Measurements from ENCODE around the gene TEX28.

Gene TEX28

GRCh38 chrX:154332561-154332960 lies 37.6 kb upstream of the TEX28 start:
- Histone ChIP-seq H3K4me1 (ENCODE audit: control insufficient read depth, low read length) (peaks cover 18% of the 10 kb centered on the region), H3K4me2 (ENCODE audit: low read length) (no peak overlapping the region), H3K9me3 (ENCODE audit: control insufficient read depth, insufficient read depth, low read length) (no peaks in the 10 kb centered on the region), H3K27me3 (ENCODE audit: control insufficient read depth, low read length) (no peaks in the 10 kb centered on the region), H4K20me1 (ENCODE audit: control insufficient read depth, insufficient read depth, low read depth, low read length) (no peaks in the 10 kb centered on the region), H3K9me2 (replicated peaks; ENCODE audit: control insufficient read depth, low read length) (no peaks in the 10 kb centered on the region), H3K79me2 (ENCODE audit: control insufficient read depth, low read length) (no peaks in the 10 kb centered on the region), H3K27ac (ENCODE audit: low read depth, low read length) (no peak overlapping the region), H3K36me3 (ENCODE audit: control insufficient read depth, low read length) (no peaks in the 10 kb centered on the region), H3F3A (ENCODE audit: control insufficient read depth, insufficient read depth) (no peaks in the 10 kb centered on the region), H3K4me3 (ENCODE audit: low read length) (no peak overlapping the region)
- TF ChIP-seq CTCF (IDR thresholded peaks at IDR 0.05; ENCODE audit: low read depth, low read length, poor library complexity, severe bottlenecking) (no peak), EZH2phosphoT487 (IDR thresholded peaks at IDR 0.05; ENCODE audit: borderline replicate concordance, low read length) (no peak)

GRCh38 chrX:154329294-154329693 lies 34.4 kb upstream of the TEX28 start:
- Histone ChIP-seq H3K79me2 (ENCODE audit: control insufficient read depth, low read length) (no peaks in the 10 kb centered on the region), H3K4me3 (ENCODE audit: low read length) (no peak overlapping the region), H3K9me2 (replicated peaks; ENCODE audit: control insufficient read depth, low read length) (no peaks in the 10 kb centered on the region), H3K27ac (ENCODE audit: low read depth, low read length) (no peak overlapping the region), H3K4me1 (ENCODE audit: control insufficient read depth, low read length) (peaks cover 20% of the 10 kb centered on the region), H3K36me3 (ENCODE audit: control insufficient read depth, low read length) (no peaks in the 10 kb centered on the region), H3K9me3 (ENCODE audit: control insufficient read depth, insufficient read depth, low read length) (no peaks in the 10 kb centered on the region), H3K27me3 (ENCODE audit: control insufficient read depth, low read length) (peaks cover 6% of the 10 kb centered on the region), H3F3A (ENCODE audit: control insufficient read depth, insufficient read depth) (no peaks in the 10 kb centered on the region), H4K20me1 (ENCODE audit: control insufficient read depth, insufficient read depth, low read depth, low read length) (no peaks in the 10 kb centered on the region), H3K4me2 (ENCODE audit: low read length) (no peak overlapping the region)
- TF ChIP-seq EZH2phosphoT487 (IDR thresholded peaks at IDR 0.05; ENCODE audit: borderline replicate concordance, low read length) (no peak), CTCF (IDR thresholded peaks at IDR 0.05; ENCODE audit: low read depth, low read length, poor library complexity, severe bottlenecking) (no peak)

- Histone ChIP-seq H3K27me3 (ENCODE audit: control insufficient read depth, low read length) (peaks cover 6% of the 10 kb centered on the region), H3K9me2 (replicated peaks; ENCODE audit: control insufficient read depth, low read length) (no peaks in the 10 kb centered on the region), H3K4me1 (ENCODE audit: control insufficient read depth, low read length) (peaks cover 14% of the 10 kb centered on the region), H3K4me3 (ENCODE audit: low read length) (no peak overlapping the region), H3K9me3 (ENCODE audit: control insufficient read depth, insufficient read depth, low read length) (no peaks in the 10 kb centered on the region), H3K27ac (ENCODE audit: low read depth, low read length) (no peak overlapping the region), H3K79me2 (ENCODE audit: control insufficient read depth, low read length) (no peaks in the 10 kb centered on the region), H4K20me1 (ENCODE audit: control insufficient read depth, insufficient read depth, low read depth, low read length) (no peaks in the 10 kb centered on the region), H3K36me3 (ENCODE audit: control insufficient read depth, low read length) (no peaks in the 10 kb centered on the region), H3K4me2 (ENCODE audit: low read length) (no peak overlapping the region), H3F3A (ENCODE audit: control insufficient read depth, insufficient read depth) (no peaks in the 10 kb centered on the region)
- TF ChIP-seq CTCF (IDR thresholded peaks at IDR 0.05; ENCODE audit: low read depth, low read length, poor library complexity, severe bottlenecking) (no peak), EZH2phosphoT487 (IDR thresholded peaks at IDR 0.05; ENCODE audit: borderline replicate concordance, low read length) (no peak)
Observed at GRCh38 chrX:154328646-154329045, 33.7 kb upstream of the TEX28 start.
